ENCODE results near the gene CNOT4. TPM values are rescaled to one million over a fixed set of nuclear protein-coding genes. Genes with fewer than 3 reads are reported as not detected.

CNOT4 gene
- total RNA-seq, 1 donor from 2014 or later, result 9.4 TPM

GRCh38 chr7:135463908-135464307 lies 46.0 kb downstream of the CNOT4 start:
- no peak for TF ChIP-seq CTCF (conservative IDR thresholded peaks at IDR 0.05; ENCODE audit: low read depth, low read length)
- H3K4me3 ChIP-seq (ENCODE audit: low read depth, low read length), result no peak overlapping the region
- DNase-seq (ENCODE audit: low read depth), result no peak

GRCh38 chr7:135459951-135460567 lies 49.8 kb downstream of the CNOT4 start:
- no peak overlapping the region for H3K4me3 ChIP-seq (ENCODE audit: low read depth, low read length)
- no peak for DNase-seq (ENCODE audit: low read depth)
- TF ChIP-seq CTCF (conservative IDR thresholded peaks at IDR 0.05; ENCODE audit: low read depth, low read length), result no peak

DNA sequence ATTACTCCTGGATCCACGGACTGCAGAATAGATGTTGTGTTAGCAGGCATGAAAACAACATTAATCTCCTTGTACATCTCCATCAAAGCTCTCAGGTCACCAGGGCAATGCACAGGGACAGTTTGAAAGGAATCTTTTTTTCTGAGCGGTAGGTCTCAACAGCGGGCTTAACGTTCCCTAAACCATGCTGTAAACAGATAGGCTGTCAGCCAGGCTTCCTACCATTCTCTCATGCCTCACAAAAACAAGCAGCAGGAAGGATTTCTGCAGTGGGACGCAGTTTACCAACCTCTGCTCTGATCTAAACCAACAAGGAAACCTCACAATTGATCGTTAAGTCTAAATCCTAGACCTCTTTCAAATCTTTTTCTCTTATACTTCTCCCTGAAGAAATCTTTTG lies 50.8 kb downstream of the CNOT4 start:
- H3K4me3 ChIP-seq (ENCODE audit: low read depth, low read length), result no peak overlapping the region
- no peak for TF ChIP-seq CTCF (conservative IDR thresholded peaks at IDR 0.05; ENCODE audit: low read depth, low read length)
- no peak for DNase-seq (ENCODE audit: low read depth)

- TF ChIP-seq CTCF (conservative IDR thresholded peaks at IDR 0.05; ENCODE audit: low read depth, low read length), result no peak
- no peak overlapping the region for H3K4me3 ChIP-seq (ENCODE audit: low read depth, low read length)
- no peak for DNase-seq (ENCODE audit: low read depth)
Observed at GRCh38 chr7:135454060-135454459, 55.8 kb downstream of the CNOT4 start.

- no peak overlapping the region for H3K4me3 ChIP-seq (ENCODE audit: low read depth, low read length)
- TF ChIP-seq CTCF (conservative IDR thresholded peaks at IDR 0.05; ENCODE audit: low read depth, low read length), result no peak
- DNase-seq (ENCODE audit: low read depth), result no peak
Observed at GRCh38 chr7:135449436-135449835, 60.5 kb downstream of the CNOT4 start.

- H3K4me3 ChIP-seq (ENCODE audit: low read depth, low read length), result no peak overlapping the region
- no peak for DNase-seq (ENCODE audit: low read depth)
- TF ChIP-seq CTCF (conservative IDR thresholded peaks at IDR 0.05; ENCODE audit: low read depth, low read length), result no peak
Observed at GRCh38 chr7:135448753-135449152, 61.1 kb downstream of the CNOT4 start.

DNA sequence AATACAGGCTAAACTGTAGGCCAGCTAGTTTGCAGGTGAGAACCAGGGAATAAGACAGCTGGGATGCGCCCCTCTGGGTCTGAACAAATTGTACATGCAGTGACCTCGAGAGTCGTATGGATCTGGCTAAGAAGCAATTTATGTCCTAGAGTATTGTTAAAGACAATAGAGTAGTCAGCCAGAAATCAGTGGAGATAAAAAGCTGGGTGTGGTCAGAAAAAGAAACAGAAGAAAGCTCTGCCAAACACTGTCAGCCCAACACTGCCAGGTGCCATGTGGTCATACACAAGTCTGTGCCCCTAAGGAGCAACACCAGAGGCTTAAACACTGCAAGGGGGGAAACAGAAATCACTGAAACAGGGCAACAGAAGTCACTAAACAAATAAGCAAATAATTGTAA lies 62.2 kb downstream of the CNOT4 start:
- no peak for DNase-seq (ENCODE audit: low read depth)
- TF ChIP-seq CTCF (conservative IDR thresholded peaks at IDR 0.05; ENCODE audit: low read depth, low read length), result no peak
- no peak overlapping the region for H3K4me3 ChIP-seq (ENCODE audit: low read depth, low read length)
